ENCODE measurements around the gene COL26A1.

DNA sequence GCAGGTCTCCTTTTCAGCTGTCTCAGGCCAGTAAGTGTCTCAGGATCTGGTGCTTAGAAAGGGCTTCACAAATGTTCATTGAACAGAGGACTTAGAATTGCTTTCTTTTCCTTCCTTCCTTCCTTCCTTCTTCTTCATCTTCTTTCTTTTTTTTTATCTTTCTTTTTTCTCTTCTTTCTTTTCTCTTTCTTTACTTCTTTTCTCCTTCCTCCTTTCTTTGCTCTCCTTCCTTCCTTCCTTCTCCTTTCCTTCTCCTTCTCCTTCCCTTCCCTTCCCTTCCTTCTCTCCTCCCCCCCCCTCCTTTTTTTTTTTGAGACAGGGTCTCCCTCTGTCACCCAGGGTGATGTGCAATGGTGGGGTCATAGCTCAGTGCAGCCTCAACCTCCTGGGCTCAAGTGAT, 34.6 kb downstream of the COL26A1 start:
- TF ChIP-seq, protein P1, sequence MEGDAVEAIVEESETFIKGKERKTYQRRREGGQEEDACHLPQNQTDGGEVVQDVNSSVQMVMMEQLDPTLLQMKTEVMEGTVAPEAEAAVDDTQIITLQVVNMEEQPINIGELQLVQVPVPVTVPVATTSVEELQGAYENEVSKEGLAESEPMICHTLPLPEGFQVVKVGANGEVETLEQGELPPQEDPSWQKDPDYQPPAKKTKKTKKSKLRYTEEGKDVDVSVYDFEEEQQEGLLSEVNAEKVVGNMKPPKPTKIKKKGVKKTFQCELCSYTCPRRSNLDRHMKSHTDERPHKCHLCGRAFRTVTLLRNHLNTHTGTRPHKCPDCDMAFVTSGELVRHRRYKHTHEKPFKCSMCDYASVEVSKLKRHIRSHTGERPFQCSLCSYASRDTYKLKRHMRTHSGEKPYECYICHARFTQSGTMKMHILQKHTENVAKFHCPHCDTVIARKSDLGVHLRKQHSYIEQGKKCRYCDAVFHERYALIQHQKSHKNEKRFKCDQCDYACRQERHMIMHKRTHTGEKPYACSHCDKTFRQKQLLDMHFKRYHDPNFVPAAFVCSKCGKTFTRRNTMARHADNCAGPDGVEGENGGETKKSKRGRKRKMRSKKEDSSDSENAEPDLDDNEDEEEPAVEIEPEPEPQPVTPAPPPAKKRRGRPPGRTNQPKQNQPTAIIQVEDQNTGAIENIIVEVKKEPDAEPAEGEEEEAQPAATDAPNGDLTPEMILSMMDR (IDR thresholded peaks at IDR 0.05) = no peak
- TF ChIP-seq POLR2A (IDR thresholded peaks at IDR 0.05) = no peak

Data from transverse colon (tissue), 3 donors.